ENCODE results near the gene THOC6.

The THOC6 gene

GRCh38 chr16:2991566-2992261 is 32.1 kb upstream of the THOC6 start:
- no peak overlapping the region for H3K4me3 ChIP-seq (ENCODE audit: low read depth, low read length)
- TF ChIP-seq CTCF (IDR thresholded peaks at IDR 0.05; ENCODE audit: borderline replicate concordance, insufficient read depth, low read depth, low read length): no peak

DNA sequence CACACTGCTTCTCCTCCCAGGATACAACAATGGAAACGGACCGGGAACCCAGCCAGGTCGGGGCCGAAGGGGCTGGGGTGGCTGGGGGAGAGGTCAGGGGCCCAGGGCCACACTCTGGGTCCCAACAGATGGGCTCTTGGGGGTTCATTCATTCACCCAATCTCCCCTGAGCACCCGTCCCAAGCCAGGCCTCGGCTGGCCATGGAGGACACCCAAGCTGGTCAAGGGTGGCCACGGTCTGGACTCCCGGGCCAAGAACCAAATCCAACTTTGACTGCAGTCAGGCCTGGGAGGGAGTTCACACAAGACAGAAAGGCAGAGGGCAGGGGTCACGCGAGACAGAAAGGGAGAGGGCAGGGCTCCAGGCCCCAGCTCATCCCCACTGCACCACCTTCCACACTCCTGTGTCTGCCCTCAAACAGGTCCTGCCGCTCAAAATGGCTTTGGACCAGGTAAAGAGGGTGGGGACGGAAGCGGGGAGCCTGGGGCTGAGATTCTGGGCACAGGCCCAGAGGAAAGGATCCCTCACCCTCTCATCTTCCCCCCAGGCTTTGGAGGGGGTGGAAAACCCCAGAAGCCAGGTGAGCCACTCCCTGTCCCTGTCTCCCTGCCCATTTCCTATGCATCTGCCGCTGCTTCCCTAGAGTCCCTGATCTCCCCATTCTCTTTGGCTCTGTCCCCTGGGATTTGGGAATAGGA is 31.3 kb upstream of the THOC6 start:
- no peak for TF ChIP-seq CTCF (IDR thresholded peaks at IDR 0.05; ENCODE audit: borderline replicate concordance, insufficient read depth, low read depth, low read length)
- no peak overlapping the region for H3K4me3 ChIP-seq (ENCODE audit: low read depth, low read length)

DNA sequence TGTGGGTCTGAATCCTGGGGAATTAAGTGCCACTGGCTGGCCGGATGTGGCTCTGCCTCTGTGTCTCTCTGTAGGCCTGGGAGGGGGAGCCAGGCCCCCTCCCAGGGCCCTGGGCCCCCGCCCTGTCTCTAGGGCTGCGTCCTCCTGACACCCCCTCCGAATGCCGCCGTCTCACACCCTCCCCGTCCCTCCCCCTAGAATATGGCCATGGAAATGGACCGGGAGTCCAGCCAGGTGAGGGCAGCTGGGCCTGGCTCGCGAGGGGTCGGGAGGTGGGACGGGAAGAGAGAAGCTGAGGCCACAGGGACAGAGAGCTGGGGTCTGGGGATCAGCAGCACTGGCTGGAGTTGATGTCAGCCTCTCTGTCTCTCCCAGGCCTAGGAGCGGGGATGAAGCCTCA is 27.5 kb upstream of the THOC6 start:
- no peak overlapping the region for H3K4me3 ChIP-seq (ENCODE audit: low read depth, low read length)
- no peak for TF ChIP-seq CTCF (IDR thresholded peaks at IDR 0.05; ENCODE audit: borderline replicate concordance, insufficient read depth, low read depth, low read length)

DNA sequence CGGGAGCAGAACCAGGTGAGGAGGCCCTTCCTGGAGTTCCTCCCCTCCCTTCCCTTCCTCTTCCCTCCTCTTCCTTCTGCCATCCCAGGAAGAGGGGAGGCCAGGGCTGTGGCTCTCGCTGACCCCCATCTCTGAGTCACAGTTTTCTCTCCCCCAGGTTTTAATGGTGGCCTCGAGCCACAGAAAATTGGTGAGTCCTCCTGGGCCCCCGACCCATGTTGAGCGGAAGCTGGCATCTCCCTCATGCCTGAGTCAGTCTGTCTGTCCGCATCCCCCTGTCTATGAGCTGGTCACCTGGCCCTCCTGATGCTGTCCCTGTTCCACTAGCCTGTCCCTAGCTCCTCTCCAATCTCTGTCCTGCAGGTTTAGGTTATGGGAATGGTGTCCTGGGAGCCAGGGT is 23.9 kb upstream of the THOC6 start:
- no peak overlapping the region for H3K4me3 ChIP-seq (ENCODE audit: low read depth, low read length)
- TF ChIP-seq CTCF (IDR thresholded peaks at IDR 0.05; ENCODE audit: borderline replicate concordance, insufficient read depth, low read depth, low read length): no peak

DNA sequence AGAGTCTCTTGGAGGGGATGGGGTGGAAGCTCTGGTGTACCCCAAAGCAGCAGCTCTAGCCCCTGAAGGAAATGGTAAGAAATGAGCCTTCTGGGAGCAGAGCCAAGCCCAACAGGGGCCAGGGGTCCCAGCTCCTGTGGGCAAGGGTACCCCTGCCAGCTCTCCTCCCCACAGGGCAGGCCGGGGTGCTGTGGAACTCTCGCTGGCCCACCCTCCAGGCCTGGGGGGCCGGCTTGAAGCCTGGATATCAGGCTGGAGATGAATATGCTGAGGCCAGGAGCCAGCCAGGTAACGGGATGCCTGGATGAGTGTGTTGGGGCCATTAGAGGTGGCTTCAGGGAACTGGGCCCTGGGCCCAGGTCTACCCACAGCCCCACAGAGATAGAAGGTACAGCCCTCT is 23.3 kb upstream of the THOC6 start:
- no peak for TF ChIP-seq CTCF (IDR thresholded peaks at IDR 0.05; ENCODE audit: borderline replicate concordance, insufficient read depth, low read depth, low read length)
- H3K4me3 ChIP-seq (ENCODE audit: low read depth, low read length): no peak overlapping the region

DNA sequence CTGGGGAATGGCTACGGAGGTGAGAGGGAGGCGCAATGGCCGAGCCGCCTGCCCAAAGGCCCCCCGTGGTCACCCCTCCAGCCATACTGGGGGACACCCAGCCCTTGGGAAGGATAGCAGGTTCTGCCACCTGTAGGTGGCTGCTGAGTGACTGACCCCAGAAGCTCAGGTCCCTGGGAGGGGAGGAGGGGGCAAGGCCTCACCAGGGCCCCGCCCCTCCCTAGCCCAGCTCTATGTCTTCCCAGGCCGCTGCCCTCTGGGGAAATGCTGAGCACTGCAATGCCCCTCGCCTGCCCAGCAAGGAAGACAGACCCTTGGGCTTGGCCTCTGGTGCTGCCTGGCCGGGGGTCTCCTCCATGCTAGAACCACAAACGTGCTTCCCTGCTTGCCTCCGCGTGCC is 22.5 kb upstream of the THOC6 start:
- TF ChIP-seq CTCF (IDR thresholded peaks at IDR 0.05; ENCODE audit: borderline replicate concordance, insufficient read depth, low read depth, low read length): no peak
- H3K4me3 ChIP-seq (ENCODE audit: low read depth, low read length): no peak overlapping the region

Data from GM12875 (cell line).